GM19351 (cell line): ENCODE results near the gene HBA1.
"Not testable (repeated sequence)": the region's sequence is repeated elsewhere in the genome, so short reads cannot be mapped to it uniquely, and the experiment has no call there.

ENCODE experiments used
- ATAC-seq: cut with Tn5 transposase; IDR thresholded peaks from one replicate; pipeline ENCODE4 v1.9.1; 2021; ENCODE audit warnings: mild to moderate bottlenecking, moderate library complexity; ENCODE audit not compliant: unreplicated experiment

Gene HBA1

GRCh38 chr16:173928-174769 lies 2.3 kb upstream of the HBA1 start:
- ATAC-seq, result not testable (repeated sequence)

DNA sequence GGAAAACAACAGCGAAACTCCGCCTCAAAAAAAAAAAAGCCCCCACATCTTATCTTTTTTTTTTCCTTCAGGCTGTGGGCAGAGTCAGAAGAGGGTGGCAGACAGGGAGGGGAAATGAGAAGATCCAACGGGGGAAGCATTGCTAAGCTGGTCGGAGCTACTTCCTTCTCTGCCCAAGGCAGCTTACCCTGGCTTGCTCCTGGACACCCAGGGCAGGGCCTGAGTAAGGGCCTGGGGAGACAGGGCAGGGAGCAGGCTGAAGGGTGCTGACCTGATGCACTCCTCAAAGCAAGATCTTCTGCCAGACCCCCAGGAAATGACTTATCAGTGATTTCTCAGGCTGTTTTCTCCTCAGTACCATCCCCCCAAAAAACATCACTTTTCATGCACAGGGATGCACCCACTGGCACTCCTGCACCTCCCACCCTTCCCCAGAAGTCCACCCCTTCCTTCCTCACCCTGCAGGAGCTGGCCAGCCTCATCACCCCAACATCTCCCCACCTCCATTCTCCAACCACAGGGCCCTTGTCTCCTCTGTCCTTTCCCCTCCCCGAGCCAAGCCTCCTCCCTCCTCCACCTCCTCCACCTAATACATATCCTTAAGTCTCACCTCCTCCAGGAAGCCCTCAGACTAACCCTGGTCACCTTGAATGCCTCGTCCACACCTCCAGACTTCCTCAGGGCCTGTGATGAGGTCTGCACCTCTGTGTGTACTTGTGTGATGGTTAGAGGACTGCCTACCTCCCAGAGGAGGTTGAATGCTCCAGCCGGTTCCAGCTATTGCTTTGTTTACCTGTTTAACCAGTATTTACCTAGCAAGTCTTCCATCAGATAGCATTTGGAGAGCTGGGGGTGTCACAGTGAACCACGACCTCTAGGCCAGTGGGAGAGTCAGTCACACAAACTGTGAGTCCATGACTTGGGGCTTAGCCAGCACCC lies 1.2 kb upstream of the HBA1 start:
- no peak for ATAC-seq

DNA sequence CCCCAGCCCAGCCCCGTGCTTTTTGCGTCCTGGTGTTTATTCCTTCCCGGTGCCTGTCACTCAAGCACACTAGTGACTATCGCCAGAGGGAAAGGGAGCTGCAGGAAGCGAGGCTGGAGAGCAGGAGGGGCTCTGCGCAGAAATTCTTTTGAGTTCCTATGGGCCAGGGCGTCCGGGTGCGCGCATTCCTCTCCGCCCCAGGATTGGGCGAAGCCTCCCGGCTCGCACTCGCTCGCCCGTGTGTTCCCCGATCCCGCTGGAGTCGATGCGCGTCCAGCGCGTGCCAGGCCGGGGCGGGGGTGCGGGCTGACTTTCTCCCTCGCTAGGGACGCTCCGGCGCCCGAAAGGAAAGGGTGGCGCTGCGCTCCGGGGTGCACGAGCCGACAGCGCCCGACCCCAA lies 474 bp upstream of the HBA1 start:
- not testable (repeated sequence) for ATAC-seq

DNA sequence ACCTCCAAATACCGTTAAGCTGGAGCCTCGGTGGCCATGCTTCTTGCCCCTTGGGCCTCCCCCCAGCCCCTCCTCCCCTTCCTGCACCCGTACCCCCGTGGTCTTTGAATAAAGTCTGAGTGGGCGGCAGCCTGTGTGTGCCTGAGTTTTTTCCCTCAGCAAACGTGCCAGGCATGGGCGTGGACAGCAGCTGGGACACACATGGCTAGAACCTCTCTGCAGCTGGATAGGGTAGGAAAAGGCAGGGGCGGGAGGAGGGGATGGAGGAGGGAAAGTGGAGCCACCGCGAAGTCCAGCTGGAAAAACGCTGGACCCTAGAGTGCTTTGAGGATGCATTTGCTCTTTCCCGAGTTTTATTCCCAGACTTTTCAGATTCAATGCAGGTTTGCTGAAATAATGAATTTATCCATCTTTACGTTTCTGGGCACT lies 928 bp downstream of the HBA1 start:
- ATAC-seq, result no peak

GRCh38 chr16:177981-178667 lies 1.6 kb downstream of the HBA1 start:
- no peak for ATAC-seq

DNA sequence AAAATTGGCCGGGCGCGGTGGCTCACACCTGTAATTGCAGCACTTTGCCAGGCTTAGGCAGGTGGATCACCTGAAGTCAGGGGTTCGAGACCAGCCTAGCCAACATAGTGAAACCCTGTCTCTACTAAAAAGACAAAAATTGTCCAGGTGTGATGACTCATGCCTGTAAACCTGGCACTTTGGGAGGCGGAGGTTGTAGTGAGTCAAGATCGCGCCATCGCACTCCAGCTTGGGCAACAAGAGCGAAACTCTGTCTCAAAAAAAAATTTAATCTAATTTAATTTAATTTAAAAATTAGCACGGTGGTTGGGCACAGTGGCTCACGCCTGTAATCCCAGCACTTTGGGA lies 2.2 kb downstream of the HBA1 start:
- ATAC-seq, result no peak

DNA sequence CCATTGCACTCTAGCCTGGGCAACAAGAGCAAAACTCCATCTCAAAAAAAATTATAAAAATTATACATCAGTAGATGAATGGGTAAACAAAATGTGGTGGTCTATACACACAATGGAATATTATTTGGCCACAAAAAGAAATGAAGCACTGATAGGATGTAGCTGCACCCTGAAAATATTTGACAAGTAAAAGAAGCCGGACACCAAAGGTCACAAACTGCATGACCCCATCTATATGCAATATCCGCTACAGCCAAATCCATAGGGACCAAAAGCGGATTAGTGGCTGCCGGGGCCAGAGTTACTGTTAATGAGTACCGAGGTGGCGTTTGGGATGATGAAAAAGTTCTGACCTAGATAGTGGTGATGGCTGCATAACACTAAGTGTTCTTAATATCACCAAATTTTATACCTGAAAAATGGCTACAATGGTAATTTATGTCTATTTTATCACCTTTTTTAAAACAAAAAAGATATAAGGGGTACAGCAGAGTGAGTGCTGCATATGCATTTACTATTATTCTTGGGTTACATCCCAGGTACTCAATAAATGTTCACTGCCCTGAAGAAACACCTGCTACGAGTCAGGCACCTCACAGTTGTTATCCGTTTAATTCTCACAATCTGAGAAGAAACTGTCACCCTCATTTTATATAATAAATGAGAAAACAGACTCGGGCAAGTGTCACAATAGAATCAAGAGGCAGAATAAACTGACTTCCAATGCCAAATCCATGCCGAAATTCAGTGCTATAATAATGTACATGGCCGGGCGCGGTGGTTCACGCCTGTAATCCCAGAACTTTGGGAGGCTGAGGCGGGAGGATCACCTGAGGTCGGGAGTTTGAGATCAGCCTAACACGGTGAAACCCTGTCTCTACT lies 3.0 kb downstream of the HBA1 start:
- ATAC-seq, result no peak

- no peak for ATAC-seq
These were observed 3.7 kb downstream of the HBA1 start, which contains the start of gene HBQ1 for GRCh38 chr16:180101-180675. HBQ1 (plus strand) TSS chr16:180459; CDS start chr16:180487, 28 bp downstream.

GRCh38 chr16:180681-181564 lies 4.4 kb downstream of the HBA1 start:
- ATAC-seq, result no peak

DNA sequence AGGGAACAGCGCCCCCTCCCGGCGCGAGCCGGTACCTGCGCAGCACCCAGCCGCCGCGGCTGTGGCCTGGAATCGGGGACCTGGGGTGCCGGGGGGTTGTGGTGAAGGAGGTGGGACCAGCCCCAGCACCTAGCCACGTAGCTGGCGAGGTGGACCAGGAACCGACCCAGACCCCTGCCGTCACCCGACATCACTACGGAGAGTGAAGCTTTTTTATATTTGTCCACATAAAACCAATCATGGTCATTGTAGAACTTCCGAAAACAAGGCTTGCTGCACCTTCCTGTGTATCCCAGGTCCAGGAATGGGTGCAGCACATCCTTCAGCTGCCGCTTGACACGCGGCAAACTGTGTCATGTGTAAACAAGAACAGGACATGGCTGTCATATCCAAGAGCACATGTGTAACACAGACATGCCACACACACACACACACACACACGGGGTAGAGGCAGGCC lies 5.1 kb downstream of the HBA1 start:
- no peak for ATAC-seq

DNA sequence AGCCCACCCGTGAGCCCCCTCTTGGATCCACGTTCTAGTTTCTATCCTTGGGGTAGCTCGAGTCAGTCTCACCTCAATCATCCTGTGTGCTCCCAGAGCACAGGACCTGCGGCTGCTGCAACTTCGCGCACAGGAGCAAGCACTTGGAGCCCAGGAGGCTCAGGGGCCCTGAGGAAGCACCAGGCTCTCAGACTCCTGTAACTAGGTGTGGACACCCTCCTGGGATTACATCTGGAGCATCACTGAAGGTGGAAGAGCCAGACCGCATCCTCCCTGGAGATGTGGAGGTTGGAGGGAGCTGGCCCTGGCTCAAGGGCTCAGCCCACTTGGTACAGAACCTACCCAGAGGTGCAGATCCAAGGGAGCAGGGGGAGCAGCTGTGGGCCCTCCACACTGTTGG lies 6.5 kb downstream of the HBA1 start:
- no peak for ATAC-seq

- no peak for ATAC-seq
These were observed 8.7 kb downstream of the HBA1 start for GRCh38 chr16:185213-185612.

- no peak for ATAC-seq
These were observed 9.2 kb downstream of the HBA1 start for GRCh38 chr16:185691-186090.

DNA sequence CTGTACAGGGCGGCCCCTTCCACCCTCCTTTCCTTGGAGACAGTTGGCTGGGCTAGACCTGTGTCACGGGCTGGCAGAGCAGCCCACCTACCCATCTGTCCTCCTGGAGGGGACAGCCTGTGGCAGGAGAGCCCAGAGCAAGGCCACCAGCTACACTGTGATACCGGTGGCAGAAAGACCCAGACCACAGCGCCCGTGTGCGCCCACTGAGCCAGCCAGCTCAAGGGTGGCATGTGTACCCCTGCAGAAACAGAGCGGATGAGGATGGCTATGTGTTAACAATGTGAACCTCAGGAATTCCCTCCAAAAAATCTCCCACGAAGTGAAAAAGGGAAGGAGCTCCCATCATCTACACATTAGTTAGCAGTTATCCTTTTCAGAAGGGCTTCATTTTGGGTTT lies 10.8 kb downstream of the HBA1 start:
- no peak for ATAC-seq

DNA sequence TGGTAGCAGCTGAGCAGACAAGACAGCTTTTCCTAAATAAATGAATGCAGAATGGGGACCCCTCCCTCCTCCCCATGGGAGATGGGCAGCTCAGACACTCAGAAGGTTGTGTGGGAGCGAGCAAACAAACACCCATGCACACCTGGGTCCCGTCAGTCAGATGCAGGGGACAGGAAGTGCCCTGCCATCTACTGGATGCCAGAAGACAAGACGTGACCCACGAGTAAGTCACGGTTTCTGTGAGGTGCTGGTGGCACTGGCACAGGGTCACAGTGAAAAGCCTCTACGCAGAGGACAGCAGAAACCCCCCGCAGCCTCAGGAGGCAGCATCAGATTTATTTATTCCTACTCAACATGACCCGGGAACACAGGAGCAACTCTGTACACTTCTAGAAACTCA lies 12.2 kb downstream of the HBA1 start:
- no peak for ATAC-seq

- no peak for ATAC-seq
These were observed 13.2 kb downstream of the HBA1 start for GRCh38 chr16:189604-190186.

- no peak for ATAC-seq
These were observed 15.4 kb downstream of the HBA1 start for GRCh38 chr16:191831-192230.

DNA sequence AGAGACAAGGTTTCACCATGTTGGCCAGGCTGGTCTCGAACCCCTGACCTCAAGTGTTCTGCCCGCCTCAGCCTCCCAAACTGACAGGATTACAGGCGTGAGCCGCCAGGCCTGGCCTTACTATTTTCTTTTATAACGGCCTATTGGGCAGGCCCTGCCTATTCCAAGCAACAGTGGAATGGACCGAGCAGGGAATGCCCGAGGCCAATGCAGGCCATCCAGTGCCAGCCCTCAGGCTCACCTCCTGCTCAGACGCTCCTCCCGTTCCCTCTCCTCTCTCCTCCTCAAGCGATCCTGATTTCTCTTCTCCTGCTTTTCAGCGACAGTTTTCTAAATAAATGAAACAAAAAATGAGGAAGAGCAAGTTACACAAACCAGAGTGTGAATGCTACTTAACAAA lies 16.2 kb downstream of the HBA1 start:
- no peak for ATAC-seq
